Neural progenitor cell (in vitro differentiated cells): ENCODE results near the gene HOXA5. TPM values are rescaled to one million over a fixed set of nuclear protein-coding genes. Genes with fewer than 3 reads are reported as not detected.
A peak's percentile ranks its signal among the peaks of the same experiment; 100 is the strongest.

Experiments
- DNase-seq: peaks from one replicate; pipeline ENCODE4 v3.0.0-alpha.2; 2016; ENCODE audit warnings: low spot score
- H2AFZ ChIP-seq: fragments of 200-600 bp; sonication (generic); replicated peaks from 2 replicates; pipeline ENCODE4 v1.6.1; 2016; ENCODE audit warnings: antibody characterized with exemption
- H3F3A ChIP-seq: fragments of 200-600 bp; sonication (generic); 2 replicates; pipeline ENCODE4 v1.6.1; 2016; ENCODE audit warnings: antibody characterized with exemption, low read depth
- H3K27ac ChIP-seq: fragments of 200-600 bp; sonication (generic); 2 replicates; pipeline ENCODE4 v1.5.1; 2016; ENCODE audit warnings: mild to moderate bottlenecking
- H3K27me3 ChIP-seq: fragments of 200-600 bp; sonication (generic); 2 replicates; pipeline ENCODE4 v1.6.1; 2016; ENCODE audit warnings: mild to moderate bottlenecking, moderate library complexity
- H3K36me3 ChIP-seq: fragments of 200-600 bp; sonication (generic); 2 replicates; pipeline ENCODE4 v1.5.1; 2016
- H3K4me1 ChIP-seq: fragments of 200-600 bp; sonication (generic); 2 replicates; pipeline ENCODE4 v1.6.1; 2016; ENCODE audit warnings: mixed run types
- H3K4me2 ChIP-seq: fragments of 200-600 bp; sonication (generic); 2 replicates; pipeline ENCODE4 v1.6.1; 2016
- H3K4me3 ChIP-seq: fragments of 200-600 bp; sonication (generic); 2 replicates; pipeline ENCODE4 v1.5.1; 2016
- H3K79me2 ChIP-seq: fragments of 200-600 bp; sonication (generic); 2 replicates; pipeline ENCODE4 v1.6.1; 2016; ENCODE audit warnings: low read depth
- H3K9ac ChIP-seq: fragments of 200-600 bp; sonication (generic); 2 replicates; pipeline ENCODE4 v1.6.1; 2016
- H3K9me3 ChIP-seq: fragments of 200-600 bp; sonication (generic); 2 replicates; pipeline ENCODE4 v1.5.1; 2016; ENCODE audit warnings: low read depth
- H4K20me1 ChIP-seq: fragments of 200-600 bp; sonication (generic); 2 replicates; pipeline ENCODE4 v1.6.1; 2016; ENCODE audit warnings: low read depth
- H3K27ac Mint-ChIP-seq: 3 replicates; pipeline ENCODE4 v1.8.0; 2021; ENCODE audit warnings: mixed read lengths
- H3K27me3 Mint-ChIP-seq: 2 replicates; pipeline ENCODE4 v1.8.0; 2022; ENCODE audit warnings: low read depth, mild to moderate bottlenecking, inconsistent platforms, moderate library complexity, mixed read lengths; ENCODE audit not compliant: insufficient read depth
- H3K36me3 Mint-ChIP-seq: 3 replicates; pipeline ENCODE4 v1.8.0; 2021; ENCODE audit warnings: mixed read lengths
- H3K4me1 Mint-ChIP-seq: 3 replicates; pipeline ENCODE4 v1.8.0; 2021; ENCODE audit warnings: mixed read lengths
- H3K4me3 Mint-ChIP-seq: 3 replicates; pipeline ENCODE4 v1.8.0; 2021; ENCODE audit warnings: mild to moderate bottlenecking, moderate library complexity, mixed read lengths
- H3K9me3 Mint-ChIP-seq: 3 replicates; pipeline ENCODE4 v1.8.0; 2020; ENCODE audit warnings: mixed read lengths
- CTCF ChIP-seq: fragments of 200-600 bp; sonication (generic); IDR thresholded peaks from 2 replicates; pipeline ENCODE4 v1.5.1; 2017; ENCODE audit warnings: antibody characterized with exemption, mild to moderate bottlenecking
- EZH2 ChIP-seq: fragments of 200-600 bp; sonication (generic); IDR thresholded peaks from 2 replicates; pipeline ENCODE4 v1.6.1; 2017; ENCODE audit warnings: antibody characterized with exemption, mild to moderate bottlenecking, moderate library complexity
- EZH2phosphoT487 ChIP-seq: fragments of 200-600 bp; sonication (generic); IDR thresholded peaks from 2 replicates; pipeline ENCODE4 v1.6.1; 2017; ENCODE audit warnings: antibody characterized with exemption
- total RNA-seq: library from RNA; depleted of rRNA; stranded (reverse); fragments of >200 nt; gene quantifications from 2 replicates; pipeline ENCODE4 v1.2.3, GENCODE V29; 2015; ENCODE audit warnings: low replicate concordance

The HOXA5 gene
- total RNA-seq, 1 donor from 2014 or later: not detected

GRCh38 chr7:27188386-27189294 lies 45.2 kb upstream of the HOXA5 start:
- Histone ChIP-seq H3F3A (peaks cover 6% of the 10 kb centered on the region), H3K4me3 (no peak overlapping the region), H3K27ac (no peak overlapping the region), H3K36me3 (no peaks in the 10 kb centered on the region), H3K27me3 (peaks cover 100% of the 10 kb centered on the region), H3K79me2 (no peaks in the 10 kb centered on the region), H4K20me1 (peaks cover 98% of the 10 kb centered on the region), H2AFZ (no peak overlapping the region), H3K9me3 (no peaks in the 10 kb centered on the region), H3K4me1 (peaks cover 4% of the 10 kb centered on the region), H3K4me2 (no peak overlapping the region), H3K9ac (no peak overlapping the region)
- Mint-ChIP-seq H3K27me3 (peaks cover 95% of the 10 kb centered on the region), H3K4me3 (no peak overlapping the region), H3K27ac (no peak overlapping the region), H3K9me3 (peaks cover 19% of the 10 kb centered on the region), H3K4me1 (peaks cover 10% of the 10 kb centered on the region), H3K36me3 (no peaks in the 10 kb centered on the region)
- TF ChIP-seq CTCF (no peak), EZH2 (peak; percentile 93), EZH2phosphoT487 (peak; percentile 89)
- no peak for DNase-seq

- Histone ChIP-seq H3K79me2 (no peaks in the 10 kb centered on the region), H3K4me1 (peaks cover 13% of the 10 kb centered on the region), H3K27me3 (peaks cover 100% of the 10 kb centered on the region), H2AFZ (no peak overlapping the region), H3K27ac (no peak overlapping the region), H3K36me3 (no peaks in the 10 kb centered on the region), H3K4me2 (no peak overlapping the region), H3K4me3 (no peak overlapping the region), H3K9ac (no peak overlapping the region), H4K20me1 (peaks cover 98% of the 10 kb centered on the region), H3F3A (peaks cover 15% of the 10 kb centered on the region), H3K9me3 (no peaks in the 10 kb centered on the region)
- no peaks in the 10 kb centered on the region for H3K36me3 Mint-ChIP-seq
- no peak for DNase-seq
- no peak overlapping the region for H3K27ac Mint-ChIP-seq
- H3K4me1 Mint-ChIP-seq: peaks cover 10% of the 10 kb centered on the region
- H3K4me3 Mint-ChIP-seq: no peak overlapping the region
- H3K9me3 Mint-ChIP-seq: peaks cover 21% of the 10 kb centered on the region
- peaks cover 92% of the 10 kb centered on the region for H3K27me3 Mint-ChIP-seq
- TF ChIP-seq EZH2: peak; percentile 88
- peak; percentile 96 for TF ChIP-seq EZH2phosphoT487
- TF ChIP-seq CTCF: no peak
Measured at GRCh38 chr7:27187475-27188385, 44.2 kb upstream of the HOXA5 start.

GRCh38 chr7:27186668-27187474 lies 43.4 kb upstream of the HOXA5 start:
- peaks cover 22% of the 10 kb centered on the region for H3K9me3 Mint-ChIP-seq
- no peak overlapping the region for H3K27ac ChIP-seq
- no peak overlapping the region for H2AFZ ChIP-seq
- no peak overlapping the region for H3K27ac Mint-ChIP-seq
- DNase-seq: no peak
- no peaks in the 10 kb centered on the region for H3K36me3 Mint-ChIP-seq
- H3K27me3 Mint-ChIP-seq: peaks cover 94% of the 10 kb centered on the region
- H3K4me3 Mint-ChIP-seq: no peak overlapping the region
- H3K9me3 ChIP-seq: no peaks in the 10 kb centered on the region
- no peak overlapping the region for H3K9ac ChIP-seq
- TF ChIP-seq EZH2: peak; percentile 1
- TF ChIP-seq EZH2phosphoT487: no peak
- no peaks in the 10 kb centered on the region for H3K36me3 ChIP-seq
- peaks cover 17% of the 10 kb centered on the region for H3F3A ChIP-seq
- H4K20me1 ChIP-seq: peaks cover 100% of the 10 kb centered on the region
- H3K4me1 Mint-ChIP-seq: peaks cover 10% of the 10 kb centered on the region
- no peaks in the 10 kb centered on the region for H3K79me2 ChIP-seq
- no peak overlapping the region for H3K4me3 ChIP-seq
- H3K4me1 ChIP-seq: peaks cover 14% of the 10 kb centered on the region
- peaks cover 100% of the 10 kb centered on the region for H3K27me3 ChIP-seq
- no peak overlapping the region for H3K4me2 ChIP-seq
